ENCODE results near the gene PRKG1.

The PRKG1 gene

DNA sequence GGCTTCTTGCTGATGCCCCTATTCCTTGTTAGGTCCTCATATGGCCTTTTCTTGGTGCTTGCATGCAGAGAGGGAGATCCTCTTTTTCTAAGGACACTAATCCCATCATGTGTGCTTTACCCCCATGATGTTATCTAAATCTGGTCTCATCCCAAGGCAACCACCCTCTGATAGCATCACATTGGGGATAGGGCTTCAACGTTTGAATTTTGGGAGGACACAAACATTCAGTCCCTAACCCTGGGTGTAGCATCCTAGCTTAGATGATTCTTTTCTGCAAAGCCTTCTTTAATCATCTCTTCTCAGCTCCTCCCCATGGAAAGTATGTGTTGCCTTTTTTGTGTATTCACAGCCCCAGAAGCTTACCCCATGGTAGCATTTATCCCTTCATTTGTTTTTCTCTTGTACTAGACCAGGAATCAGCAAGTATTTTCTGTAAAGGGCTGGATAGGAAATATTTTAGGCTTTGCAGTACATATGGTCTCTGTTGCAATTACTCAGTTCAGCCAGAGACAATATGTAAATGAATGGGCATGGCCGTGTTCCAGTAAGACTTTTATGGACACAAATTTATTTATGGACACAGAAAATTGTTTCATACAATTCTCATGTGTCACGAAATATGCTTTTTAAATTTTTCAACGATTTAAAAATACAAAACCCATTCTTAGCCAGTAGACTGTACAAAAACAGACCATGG is 726.6 kb downstream of the PRKG1 start:
- no peak for DNase-seq (ENCODE audit: low read depth, low spot score)

DNA sequence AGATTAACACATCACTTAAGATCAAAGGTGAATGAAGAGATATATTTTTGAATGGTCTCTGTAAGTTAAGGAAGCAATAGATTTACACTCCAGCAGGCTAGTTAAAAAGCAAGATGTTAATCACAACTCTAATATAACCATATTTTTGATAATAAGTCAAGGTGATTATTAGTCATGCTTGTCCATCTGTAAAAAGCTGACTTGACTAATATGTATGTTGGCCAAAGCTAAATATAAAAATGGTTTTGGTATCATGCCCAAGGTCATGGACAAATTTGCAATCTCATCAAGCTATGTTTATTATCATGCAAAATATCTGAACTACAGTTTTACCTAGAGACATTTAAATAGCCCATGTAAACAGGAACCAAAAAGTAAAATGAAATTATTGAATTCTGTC is 727.7 kb downstream of the PRKG1 start:
- no peak for DNase-seq (ENCODE audit: low read depth, low spot score)

DNA sequence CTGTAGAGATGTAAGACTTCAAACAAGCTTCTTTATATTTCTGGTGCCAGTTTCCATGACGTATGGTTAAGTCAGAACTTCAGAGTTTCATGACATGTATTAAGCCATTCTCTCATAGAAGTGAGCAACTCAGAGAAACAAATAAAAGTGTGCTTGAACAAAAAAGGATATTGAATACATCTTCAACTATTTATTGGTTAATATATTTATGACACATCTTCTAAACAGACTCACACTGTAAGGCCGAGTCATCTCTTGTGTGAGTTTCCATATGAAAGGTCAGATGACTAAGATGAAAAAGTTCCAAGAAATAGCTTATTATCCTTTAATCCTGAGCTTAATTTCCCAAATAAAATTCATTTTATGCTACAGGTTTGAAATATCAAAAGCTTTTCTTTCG is 730.6 kb downstream of the PRKG1 start:
- DNase-seq (ENCODE audit: low read depth, low spot score): no peak

DNA sequence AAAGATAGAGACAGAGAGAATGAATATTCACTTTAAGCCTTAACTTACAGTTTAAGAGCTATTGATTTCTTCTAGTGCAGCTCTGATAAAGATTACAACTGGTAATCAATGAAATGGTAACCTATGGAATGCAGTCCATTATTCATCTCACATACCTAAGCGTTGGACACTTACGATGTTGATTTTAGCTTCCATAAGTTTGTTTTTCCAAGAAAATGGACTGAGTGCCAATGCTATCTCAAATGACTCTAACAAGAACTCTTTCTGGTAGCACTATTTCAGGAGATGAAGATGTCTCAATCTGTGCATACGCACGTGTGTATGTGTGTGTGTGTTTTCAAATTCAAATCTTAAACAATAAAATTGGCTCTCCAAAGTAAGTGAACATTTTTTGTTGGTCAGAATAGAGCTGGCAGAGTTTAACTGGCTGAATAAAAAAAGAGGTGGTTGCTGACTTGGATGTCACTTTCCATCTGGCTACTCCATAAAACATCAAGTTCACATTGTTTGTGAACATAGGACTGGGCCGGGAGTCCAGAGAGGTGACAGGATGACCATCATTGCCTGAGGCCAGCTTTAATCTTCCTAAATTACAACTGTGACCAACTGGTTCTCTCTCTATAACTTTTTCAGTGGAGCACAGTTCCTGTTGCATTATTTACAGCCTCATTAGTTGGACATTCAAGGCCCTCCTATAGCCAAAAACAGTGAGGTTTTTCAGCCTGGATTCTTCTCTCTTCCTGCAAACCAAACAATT is 732.0 kb downstream of the PRKG1 start:
- DNase-seq (ENCODE audit: low read depth, low spot score): no peak

DNA sequence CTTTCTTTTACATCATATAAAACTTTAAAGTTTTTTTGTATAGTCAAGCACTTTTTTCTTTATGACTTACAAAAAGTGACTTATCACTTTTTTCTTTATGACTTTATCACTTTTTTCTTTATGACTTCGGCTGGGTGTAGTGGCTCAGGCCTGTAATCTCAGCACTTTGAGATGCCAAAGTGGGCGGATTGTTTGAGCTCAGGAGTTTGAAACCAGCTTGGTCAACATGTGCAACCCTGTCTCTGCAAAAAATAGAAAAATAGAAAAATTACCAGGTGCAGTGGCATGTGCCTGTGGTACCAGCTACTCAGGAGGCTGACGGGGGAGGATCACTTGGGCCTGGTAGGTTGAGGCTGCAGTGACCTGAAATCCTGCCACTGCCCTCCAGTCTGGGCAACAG is 733.9 kb downstream of the PRKG1 start:
- DNase-seq (ENCODE audit: low read depth, low spot score): no peak

DNA sequence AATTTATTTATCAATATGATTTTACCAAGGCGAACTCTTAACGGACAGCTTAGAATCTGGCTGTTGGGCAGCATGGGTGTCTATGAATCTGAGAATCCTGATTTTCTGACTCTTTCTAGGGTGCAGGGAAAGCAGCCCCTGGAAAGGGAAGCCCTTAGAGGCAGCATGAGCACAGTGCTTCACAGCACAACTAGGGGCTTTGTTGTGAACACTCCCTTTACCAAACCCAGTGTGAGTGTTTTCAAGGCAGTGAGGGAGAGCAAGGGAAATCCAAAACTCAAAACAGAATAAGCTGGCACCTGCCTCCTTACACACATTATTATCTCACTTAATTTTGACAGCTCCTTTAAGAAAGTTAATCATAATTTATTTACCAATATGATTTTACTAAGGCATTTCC is 741.4 kb downstream of the PRKG1 start:
- DNase-seq (ENCODE audit: low read depth, low spot score): no peak

DNA sequence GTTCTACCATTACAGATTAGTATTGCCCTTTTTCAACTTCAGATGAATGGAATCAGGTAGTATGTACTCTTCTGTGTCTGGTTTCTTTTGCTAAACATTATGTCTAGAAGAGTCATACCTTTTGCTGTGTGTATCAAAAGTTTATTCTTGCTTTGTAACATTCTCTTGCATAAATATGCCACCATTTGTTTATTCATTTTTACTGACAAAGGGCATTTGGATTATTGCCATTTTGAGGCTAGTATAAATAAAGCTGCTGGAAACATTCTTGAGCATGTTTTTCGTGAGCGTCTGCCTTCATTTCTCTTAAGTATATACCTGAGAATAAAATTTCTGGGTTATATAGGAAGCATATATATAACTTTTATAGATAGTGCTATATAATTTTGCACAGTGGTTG is 746.8 kb downstream of the PRKG1 start:
- DNase-seq (ENCODE audit: low read depth, low spot score): peak; percentile 4

DNA sequence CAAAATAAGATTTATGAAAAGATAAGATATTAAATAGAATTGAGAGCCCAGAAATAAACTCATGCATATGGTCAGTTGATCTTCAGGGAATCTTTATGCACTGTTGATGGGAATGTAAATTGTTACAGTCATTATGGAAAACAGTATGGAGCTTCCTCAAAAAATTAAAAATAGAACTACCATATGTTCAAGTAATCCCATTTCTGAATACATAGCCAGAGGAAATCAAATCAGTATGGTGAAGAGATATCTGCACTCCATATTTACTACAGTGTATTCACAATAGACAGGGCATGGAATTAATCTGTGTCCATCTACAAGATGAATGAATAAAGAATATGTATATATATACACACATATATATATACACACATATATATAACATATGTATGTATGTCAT is 747.5 kb downstream of the PRKG1 start:
- DNase-seq (ENCODE audit: low read depth, low spot score): no peak

DNA sequence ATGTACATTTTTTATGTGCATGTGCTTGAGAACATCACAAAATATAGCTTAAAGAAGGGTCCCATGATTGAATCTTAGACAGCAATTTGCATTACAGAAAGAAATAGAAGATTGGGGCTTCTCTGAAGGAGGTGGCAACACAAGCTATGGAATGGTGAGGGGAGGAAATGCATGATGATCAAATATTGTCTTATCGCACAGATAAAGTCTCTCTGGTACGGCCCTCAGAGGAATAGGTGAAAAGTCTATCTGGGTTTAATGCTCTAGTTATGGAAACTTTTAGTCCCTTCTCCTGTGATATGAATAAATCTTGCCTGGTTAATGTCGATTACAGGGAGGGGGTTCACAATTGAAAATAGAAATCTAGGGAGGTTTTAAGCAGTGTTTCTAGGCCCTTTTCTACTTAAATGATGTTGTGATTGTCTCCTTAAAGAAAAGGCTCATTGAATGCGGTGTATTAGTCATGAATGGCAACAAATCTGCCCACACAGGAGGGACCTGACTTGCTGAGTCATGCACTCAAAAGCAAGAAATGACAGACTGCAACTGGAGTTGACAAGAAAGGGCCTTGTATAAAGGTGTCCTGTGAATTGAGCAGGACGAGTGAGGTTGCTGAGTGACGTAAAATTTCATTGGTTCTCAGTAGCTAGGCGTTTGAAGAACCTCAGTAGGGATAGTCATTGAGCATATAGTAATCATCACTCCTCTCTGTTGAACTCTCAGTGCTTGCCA is 758.5 kb downstream of the PRKG1 start:
- DNase-seq (ENCODE audit: low read depth, low spot score): peak; percentile 82

DNA sequence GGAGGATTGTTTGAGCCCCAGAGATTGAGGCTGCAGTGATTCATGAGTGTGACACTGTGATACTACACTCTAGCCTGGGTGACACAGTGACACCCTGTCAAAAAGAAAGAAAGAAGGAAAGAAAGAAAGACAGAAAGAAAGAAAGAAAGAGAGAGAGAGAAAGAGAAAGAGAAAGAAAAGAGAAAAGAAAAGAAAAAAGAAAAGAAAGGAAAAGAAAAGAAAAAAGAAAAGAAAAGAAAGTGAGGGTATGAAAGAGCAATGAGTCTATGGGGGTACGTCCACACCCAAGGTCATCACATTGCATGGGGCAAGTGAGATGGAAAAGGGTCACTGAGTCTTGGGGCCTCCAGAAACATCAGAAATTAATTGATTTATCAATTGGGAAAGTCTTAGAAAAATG is 760.3 kb downstream of the PRKG1 start:
- no peak for DNase-seq (ENCODE audit: low read depth, low spot score)

DNA sequence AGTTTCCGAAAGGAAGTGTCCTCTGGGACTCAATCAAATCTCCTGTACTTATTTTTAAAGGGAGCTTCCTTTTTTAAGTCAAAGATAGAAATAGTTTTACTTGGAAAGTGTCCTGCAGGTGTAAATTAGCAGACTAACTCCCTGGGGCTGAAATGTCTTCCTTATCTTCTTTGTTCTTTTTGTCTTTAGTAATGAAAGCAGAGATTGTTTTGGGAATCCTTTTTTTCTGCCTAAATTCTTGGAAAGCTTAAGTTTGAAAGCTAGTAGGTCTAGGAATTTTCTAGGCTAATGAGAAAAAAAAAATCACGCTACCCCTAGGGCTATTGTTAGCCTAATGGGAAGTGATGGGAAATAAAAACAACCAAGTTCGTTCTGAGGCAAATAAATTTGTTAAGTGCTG is 764.2 kb downstream of the PRKG1 start:
- no peak for DNase-seq (ENCODE audit: low read depth, low spot score)

DNA sequence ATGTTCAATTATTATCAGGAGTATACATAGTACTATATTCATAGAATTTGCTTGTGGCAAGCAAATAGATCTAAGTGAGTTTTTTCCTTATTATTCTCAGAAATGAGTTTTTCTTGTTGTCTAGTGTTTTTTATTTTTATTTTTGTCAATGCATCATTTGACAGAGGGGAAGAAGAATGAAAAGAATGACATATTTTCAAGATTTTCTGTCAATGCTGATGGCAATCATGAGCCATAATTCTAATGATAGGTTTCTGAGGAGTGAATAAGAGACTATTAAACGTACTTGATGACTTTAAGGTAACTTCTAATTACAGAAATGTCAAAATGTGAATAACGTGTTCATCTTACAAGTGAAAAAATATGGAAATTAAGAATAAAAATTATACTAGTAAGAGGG is 769.7 kb downstream of the PRKG1 start:
- DNase-seq (ENCODE audit: low read depth, low spot score): no peak

DNA sequence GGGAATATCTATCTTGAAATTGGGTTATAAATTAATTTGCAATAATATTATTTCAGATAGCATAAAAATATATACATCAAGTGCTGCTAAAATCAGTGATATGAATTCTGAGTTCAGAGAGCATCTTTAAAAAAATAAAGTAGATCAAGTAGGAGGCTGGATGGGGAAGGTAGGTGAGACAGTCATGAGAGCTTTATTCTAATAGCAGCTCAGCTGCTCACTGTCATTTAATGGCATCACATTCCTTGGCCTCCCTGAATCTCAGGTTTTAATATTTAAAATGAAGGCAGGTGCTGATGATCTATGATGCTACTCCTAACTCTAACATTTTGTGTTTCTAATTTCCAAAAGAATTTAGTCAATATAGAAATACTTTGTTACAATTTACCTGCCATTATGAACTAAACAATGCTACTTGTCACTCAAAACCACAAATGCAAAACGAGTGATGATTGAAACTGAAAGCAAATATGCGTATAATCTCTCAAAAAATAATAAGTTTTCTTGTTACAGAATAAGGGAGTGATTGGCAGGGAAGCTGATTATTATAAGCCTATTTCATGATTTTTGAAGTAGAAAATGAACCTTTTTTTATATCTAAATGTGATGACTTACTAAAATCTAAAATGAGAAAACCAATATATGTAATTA is 772.7 kb downstream of the PRKG1 start:
- DNase-seq (ENCODE audit: low read depth, low spot score): no peak

DNA sequence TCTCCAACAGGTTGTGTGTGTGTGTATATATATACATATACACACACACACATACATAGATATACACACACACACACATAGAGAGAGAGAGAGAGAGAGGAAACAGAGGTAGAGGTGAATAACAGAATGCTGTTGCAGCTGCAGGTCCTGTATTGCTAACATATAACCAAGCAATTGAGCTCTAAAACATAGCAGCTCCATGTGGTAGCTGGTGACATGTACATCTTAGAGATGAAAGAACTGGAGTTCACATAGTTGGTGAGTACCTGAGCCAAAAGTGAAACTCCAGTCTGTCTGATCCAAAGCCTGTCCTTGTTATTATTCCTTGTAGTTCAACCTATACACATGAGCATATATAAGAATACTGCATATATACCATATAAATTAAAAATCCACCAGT is 778.0 kb downstream of the PRKG1 start:
- no peak for DNase-seq (ENCODE audit: low read depth, low spot score)

DNA sequence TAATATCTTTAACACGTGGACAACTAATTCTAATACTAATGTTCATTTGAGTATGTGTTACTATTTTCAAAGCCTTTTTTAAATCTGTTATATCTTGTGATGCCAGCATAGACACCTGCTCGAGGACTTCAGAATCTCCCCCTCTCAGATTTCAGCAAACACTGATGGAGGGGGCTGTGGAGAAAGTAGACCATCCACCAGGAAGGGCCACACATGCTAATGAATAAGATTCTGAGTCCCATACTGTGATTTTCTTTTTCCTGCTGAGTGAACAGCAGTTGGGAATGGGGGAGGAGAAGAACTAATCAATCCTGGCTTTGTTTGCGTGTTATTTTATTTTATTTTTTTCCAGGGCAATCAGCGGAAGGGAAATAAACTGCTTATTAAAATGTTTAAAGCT is 783.0 kb downstream of the PRKG1 start:
- no peak for DNase-seq (ENCODE audit: low read depth, low spot score)

DNA sequence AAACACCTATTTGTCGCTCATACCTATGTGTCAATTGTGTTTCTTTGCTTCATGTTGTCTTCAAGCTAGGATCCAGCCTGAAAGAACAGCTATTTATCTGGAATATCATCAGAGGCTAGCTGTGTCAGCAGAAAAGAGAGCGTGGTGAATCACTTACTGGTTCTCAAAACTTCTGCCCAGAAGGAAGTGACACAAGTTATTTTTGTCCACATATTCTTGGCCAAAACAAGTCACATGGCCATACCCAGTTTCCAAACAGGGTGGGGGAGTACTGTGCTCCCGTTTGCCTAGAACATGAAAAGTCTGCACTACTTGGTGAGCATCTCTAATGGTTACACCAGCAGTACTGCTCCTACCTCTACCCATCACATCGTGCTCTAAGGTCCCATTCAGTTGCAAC is 786.0 kb downstream of the PRKG1 start:
- peak; percentile 10 for DNase-seq (ENCODE audit: low read depth, low spot score)

DNA sequence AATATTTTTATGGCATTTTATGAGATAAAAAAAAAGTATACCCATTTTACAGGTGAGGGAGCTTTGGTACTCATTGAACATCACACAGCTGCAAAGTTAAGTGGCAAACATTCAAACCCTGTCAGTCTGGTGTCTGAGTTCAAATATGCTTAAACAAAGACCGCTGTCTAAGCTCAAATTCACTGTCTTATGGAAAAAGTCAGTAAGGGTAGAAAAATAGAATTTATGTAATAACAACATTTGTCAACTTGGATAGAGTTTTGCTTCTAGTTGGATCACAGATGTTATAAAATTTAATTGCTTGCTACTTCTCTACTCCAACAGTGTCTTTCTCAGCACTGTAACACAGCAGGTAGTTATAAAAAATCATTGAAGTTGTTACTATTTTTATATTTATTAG is 786.8 kb downstream of the PRKG1 start:
- no peak for DNase-seq (ENCODE audit: low read depth, low spot score)

DNA sequence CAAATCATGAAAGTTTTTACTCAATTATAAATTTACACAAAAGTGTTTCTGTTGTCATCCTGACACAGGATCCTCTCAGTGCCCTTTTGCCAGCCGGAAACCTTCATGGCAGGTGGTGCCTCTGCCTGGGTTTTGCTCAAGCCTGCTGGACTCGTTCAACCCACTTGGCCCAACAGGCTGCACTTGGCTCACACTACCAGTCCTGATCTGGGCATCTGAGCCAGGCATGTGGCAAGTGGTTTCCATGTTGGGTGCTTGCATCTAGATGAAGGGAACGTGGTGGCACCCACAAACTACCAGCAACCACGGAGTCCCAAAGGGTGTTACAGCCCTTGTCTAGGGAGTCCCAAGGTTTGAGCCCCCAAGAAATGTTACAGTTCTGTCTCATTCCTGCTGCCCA is 787.4 kb downstream of the PRKG1 start:
- DNase-seq (ENCODE audit: low read depth, low spot score): no peak

DNA sequence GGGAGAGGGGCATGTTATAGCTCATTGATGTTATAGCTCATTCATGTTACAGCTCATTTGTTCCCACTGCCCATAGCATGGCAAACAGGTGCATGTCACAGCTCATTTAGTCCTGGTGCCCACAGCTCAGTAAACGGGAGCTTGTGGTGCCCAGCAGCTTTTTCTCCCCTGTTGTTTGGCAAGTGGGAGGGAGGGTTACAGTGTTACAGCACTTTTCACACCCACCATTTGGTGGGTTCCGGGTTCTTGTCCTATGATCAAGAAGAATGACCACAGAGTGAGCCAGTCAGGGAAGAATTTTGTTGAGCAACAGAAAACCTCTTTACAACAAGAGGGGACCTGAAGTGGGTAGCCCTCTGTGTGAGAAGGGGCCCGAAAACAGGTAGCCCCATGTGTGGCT is 787.9 kb downstream of the PRKG1 start:
- DNase-seq (ENCODE audit: low read depth, low spot score): no peak

DNA sequence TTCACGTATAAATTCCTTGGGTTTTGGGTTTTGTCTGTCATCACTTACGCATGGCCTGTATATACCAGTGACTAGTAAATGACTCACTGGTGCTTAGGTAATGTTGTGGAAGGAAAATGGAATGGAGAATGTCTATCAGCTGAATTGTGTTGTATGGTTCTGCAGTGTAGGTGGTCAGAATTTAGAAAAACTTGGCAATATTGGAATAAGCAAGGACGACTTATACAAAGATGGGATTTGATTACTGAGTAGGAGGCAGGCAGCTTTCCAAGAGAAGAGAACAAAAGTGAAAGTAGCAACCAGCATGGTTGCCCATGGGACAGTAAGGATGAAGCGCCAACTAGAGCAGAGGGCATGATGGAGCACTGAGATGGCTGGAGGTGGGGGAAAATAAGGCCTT is 793.7 kb downstream of the PRKG1 start:
- peak; percentile 59 for DNase-seq (ENCODE audit: low read depth, low spot score)

DNA sequence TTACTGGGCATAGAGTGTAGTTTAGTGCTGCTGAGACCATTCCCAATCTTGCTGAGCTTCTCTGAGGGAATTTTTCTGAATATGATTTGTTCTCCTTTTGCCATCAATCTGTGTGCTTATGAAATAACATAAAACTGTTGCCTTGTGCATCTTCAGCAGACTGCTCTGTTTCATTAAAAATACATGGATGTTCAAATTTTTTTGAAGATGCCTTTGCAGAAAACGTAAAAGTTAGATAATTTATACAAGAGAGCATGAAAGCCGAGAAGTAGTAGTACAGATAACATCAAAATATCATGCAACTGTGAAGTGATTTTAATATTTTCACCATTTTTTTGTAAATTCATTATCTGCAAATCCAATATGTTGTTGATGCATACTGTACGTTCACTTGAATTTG is 799.8 kb downstream of the PRKG1 start:
- DNase-seq (ENCODE audit: low read depth, low spot score): no peak

DNA sequence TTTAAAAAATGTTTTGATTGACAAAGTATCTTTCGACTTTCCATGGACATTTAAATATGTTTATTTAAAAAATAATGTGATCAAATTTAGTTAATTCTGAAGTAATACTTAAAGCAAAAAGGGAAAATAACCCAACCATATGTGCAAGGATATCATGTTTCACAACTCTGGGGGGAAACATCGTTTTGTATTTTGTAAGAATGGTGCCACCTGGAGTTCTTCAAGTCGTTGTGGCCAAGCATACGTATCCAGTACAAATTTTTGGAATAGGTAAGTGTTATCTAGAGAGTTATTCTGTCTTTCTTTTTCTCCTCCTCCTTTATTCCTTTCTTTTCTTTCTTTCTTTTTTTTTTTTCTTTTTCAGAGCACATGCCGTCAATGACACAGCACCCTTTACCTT is 801.3 kb downstream of the PRKG1 start:
- no peak for DNase-seq (ENCODE audit: low read depth, low spot score)
